RWPE2 (cell line): ENCODE data around the gene SCN5A.

ENCODE experiments used
- ATAC-seq: fragments of 200-7000 bp; cut with Tn5 transposase; 3 replicates; pipeline ENCODE4 v1.9.1; 2021; ENCODE audit warnings: low read depth
- DNase-seq: peaks from one replicate; pipeline ENCODE4 v3.0.0-alpha.2; 2020; ENCODE audit warnings: low spot score
- H3K27ac ChIP-seq: fragments of 450-650 bp; 2 replicates; pipeline ENCODE4 v1.5.1; 2017; ENCODE audit warnings: mild to moderate bottlenecking; ENCODE audit not compliant: poor library complexity, severe bottlenecking
- H3K27me3 ChIP-seq: fragments of 250-450 bp; sonication (Bioruptor Pico); 2 replicates; pipeline ENCODE4 v1.5.1; 2021; ENCODE audit warnings: mild to moderate bottlenecking, moderate library complexity; ENCODE audit not compliant: insufficient read depth, poor library complexity, severe bottlenecking
- H3K36me3 ChIP-seq: fragments of 250-450 bp; sonication (Bioruptor Pico); 2 replicates; pipeline ENCODE4 v1.5.1; 2020; ENCODE audit warnings: low read depth, mild to moderate bottlenecking, moderate library complexity
- H3K4me1 ChIP-seq: fragments of 250-450 bp; sonication (Bioruptor Pico); 2 replicates; pipeline ENCODE4 v1.5.1; 2021; ENCODE audit warnings: mild to moderate bottlenecking, moderate library complexity; ENCODE audit not compliant: insufficient read depth, poor library complexity, severe bottlenecking
- H3K4me3 ChIP-seq: fragments of 250-450 bp; sonication (Bioruptor Pico); 2 replicates; pipeline ENCODE4 v1.5.1; 2021; ENCODE audit warnings: mild to moderate bottlenecking, moderate library complexity; ENCODE audit not compliant: severe bottlenecking
- H3K9me3 ChIP-seq: fragments of 250-450 bp; sonication (Bioruptor Pico); 2 replicates; pipeline ENCODE4 v1.5.1; 2021; ENCODE audit warnings: mild to moderate bottlenecking, moderate library complexity; ENCODE audit not compliant: severe bottlenecking
- CTCF ChIP-seq: fragments of 450-650 bp; IDR thresholded peaks from one replicate; pipeline ENCODE4 v1.5.1; 2017; ENCODE audit warnings: mild to moderate bottlenecking, moderate library complexity; ENCODE audit not compliant: poor library complexity, severe bottlenecking

Gene SCN5A

GRCh38 chr3:38662544-38662943 lies 13.1 kb upstream of the SCN5A start:
- H3K4me1 ChIP-seq = no peaks in the 10 kb centered on the region
- TF ChIP-seq CTCF = peak; percentile 62
- peaks cover 2% of the 10 kb centered on the region for H3K9me3 ChIP-seq
- no peak overlapping the region for H3K4me3 ChIP-seq
- DNase-seq = no peak
- ATAC-seq = peak; percentile 73
- H3K36me3 ChIP-seq = no peaks in the 10 kb centered on the region
- H3K27ac ChIP-seq = no peak overlapping the region
- H3K27me3 ChIP-seq = peaks cover 3% of the 10 kb centered on the region

- DNase-seq (no peak), ATAC-seq (no peak)
- Histone ChIP-seq H3K4me3 (no peak overlapping the region), H3K36me3 (no peaks in the 10 kb centered on the region), H3K9me3 (peaks cover 2% of the 10 kb centered on the region), H3K27ac (no peak overlapping the region), H3K27me3 (peaks cover 3% of the 10 kb centered on the region), H3K4me1 (no peaks in the 10 kb centered on the region)
- no peak for TF ChIP-seq CTCF
Observed at GRCh38 chr3:38658841-38659240, 9.4 kb upstream of the SCN5A start.

- DNase-seq (no peak), ATAC-seq (no peak)
- H3K4me3 ChIP-seq = no peak overlapping the region
- H3K9me3 ChIP-seq = peaks cover 5% of the 10 kb centered on the region
- TF ChIP-seq CTCF = no peak
- H3K27ac ChIP-seq = no peak overlapping the region
- H3K27me3 ChIP-seq = peaks cover 3% of the 10 kb centered on the region
- no peaks in the 10 kb centered on the region for H3K36me3 ChIP-seq
- no peaks in the 10 kb centered on the region for H3K4me1 ChIP-seq
Observed at GRCh38 chr3:38657369-38657768, 7.9 kb upstream of the SCN5A start.

- H3K4me1 ChIP-seq = no peaks in the 10 kb centered on the region
- no peak overlapping the region for H3K27ac ChIP-seq
- DNase-seq = no peak
- peaks cover 2% of the 10 kb centered on the region for H3K9me3 ChIP-seq
- H3K36me3 ChIP-seq = no peaks in the 10 kb centered on the region
- peak; percentile 60 for TF ChIP-seq CTCF
- peak; percentile 65 for ATAC-seq
- H3K4me3 ChIP-seq = no peak overlapping the region
- H3K27me3 ChIP-seq = peaks cover 3% of the 10 kb centered on the region
Observed at GRCh38 chr3:38655708-38656300, 6.3 kb upstream of the SCN5A start.

GRCh38 chr3:38653685-38654537 lies 4.4 kb upstream of the SCN5A start:
- H3K27ac ChIP-seq = no peak overlapping the region
- ATAC-seq (no peak), DNase-seq (no peak)
- H3K9me3 ChIP-seq = peaks cover 2% of the 10 kb centered on the region
- no peak for TF ChIP-seq CTCF
- no peaks in the 10 kb centered on the region for H3K36me3 ChIP-seq
- no peak overlapping the region for H3K4me3 ChIP-seq
- H3K27me3 ChIP-seq = peaks cover 17% of the 10 kb centered on the region
- no peaks in the 10 kb centered on the region for H3K4me1 ChIP-seq
